Mammary epithelial cell (primary cell): ENCODE results near the gene CLCN4.

Source experiments
- CTCF ChIP-seq, 2 donors: IDR thresholded peaks in 1 of 2; conservative IDR thresholded peaks in 1 of 2; 2 replicates each; pipeline ENCODE4 v1.5.1; 2011 to 2012; ENCODE audit warnings: inconsistent platforms in 2 of 2, low read length in 2 of 2, mild to moderate bottlenecking in 2 of 2, control low read depth in 1 of 2, low read depth in 1 of 2; ENCODE audit not compliant: insufficient read depth in 1 of 2; ENCODE audit errors: extremely low read depth in 1 of 2
- EZH2 ChIP-seq: IDR thresholded peaks from 2 replicates; pipeline ENCODE4 v1.6.1; 2012; ENCODE audit warnings: low read length, inconsistent platforms, borderline replicate concordance

GRCh38 chrX:10157543-10157942, 768 bp downstream of the CLCN4 start:
- TF ChIP-seq CTCF (conservative IDR thresholded peaks at IDR 0.05 in 1 of 2, IDR thresholded peaks at IDR 0.05 in 1 of 2; ENCODE audit: extremely low read depth in 1 of 2, insufficient read depth in 1 of 2, low read depth in 1 of 2, low read length in 2 of 2) (no peak), EZH2 (no peak)
